GM15510 (cell line): Measurements from ENCODE around the gene GRAP2.

Experiments
- POLR2A ChIP-seq: IDR thresholded peaks from 3 replicates; pipeline ENCODE4 v1.6.1; 2011; ENCODE audit warnings: borderline replicate concordance; ENCODE audit not compliant: insufficient read length; ENCODE audit errors: extremely low read depth

Gene GRAP2

GRCh38 chr22:39997939-39998726, 97.2 kb downstream of the GRAP2 start:
- TF ChIP-seq POLR2A = no peak

GRCh38 chr22:39999144-39999757, 98.4 kb downstream of the GRAP2 start:
- TF ChIP-seq POLR2A = no peak

GRCh38 chr22:40000171-40000570, 99.3 kb downstream of the GRAP2 start:
- no peak for TF ChIP-seq POLR2A

GRCh38 chr22:40001106-40001505, 100.2 kb downstream of the GRAP2 start:
- no peak for TF ChIP-seq POLR2A

DNA sequence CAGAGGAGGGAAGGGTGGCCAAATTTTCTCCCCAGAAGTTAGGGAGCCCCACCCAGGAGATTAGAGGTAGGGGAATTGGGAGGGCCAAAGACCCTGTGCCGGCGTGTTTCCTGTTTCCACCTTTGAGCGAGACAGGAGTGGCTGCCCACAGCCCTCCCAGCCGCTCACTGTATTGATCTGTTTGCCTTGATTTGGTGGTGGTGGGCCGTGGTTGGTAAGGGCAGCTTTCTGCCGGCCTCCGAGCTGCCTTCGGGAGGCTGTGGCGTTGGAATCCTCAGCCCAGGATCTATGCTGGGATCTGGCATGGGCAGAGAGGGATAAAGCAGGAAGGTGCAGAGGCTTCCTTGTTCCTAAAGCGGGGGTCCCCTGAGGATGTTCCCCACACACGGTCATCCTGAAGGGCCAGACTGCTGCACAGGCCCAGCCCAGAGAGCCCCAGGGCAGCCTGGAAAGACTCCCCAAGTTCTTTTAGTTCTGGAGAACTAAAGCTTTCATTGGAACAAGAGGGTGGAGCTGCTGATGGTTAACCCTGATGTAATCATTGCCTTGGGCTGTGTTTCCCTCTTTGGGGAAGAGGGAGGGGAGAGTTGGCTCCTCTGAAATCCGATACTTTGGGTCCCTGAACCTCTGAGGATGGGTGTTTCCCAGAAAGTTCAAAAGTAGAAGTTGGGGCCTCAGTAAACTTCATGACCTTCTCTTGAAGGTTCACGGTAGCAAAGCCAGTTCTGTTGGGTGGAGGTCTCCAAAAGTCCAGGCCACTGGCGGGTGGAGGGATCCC, 101.1 kb downstream of the GRAP2 start:
- TF ChIP-seq POLR2A = no peak

- TF ChIP-seq POLR2A = no peak
Observed at GRCh38 chr22:40002935-40003715, 102.2 kb downstream of the GRAP2 start.

GRCh38 chr22:40004836-40005235, 104.0 kb downstream of the GRAP2 start:
- TF ChIP-seq POLR2A = no peak

DNA sequence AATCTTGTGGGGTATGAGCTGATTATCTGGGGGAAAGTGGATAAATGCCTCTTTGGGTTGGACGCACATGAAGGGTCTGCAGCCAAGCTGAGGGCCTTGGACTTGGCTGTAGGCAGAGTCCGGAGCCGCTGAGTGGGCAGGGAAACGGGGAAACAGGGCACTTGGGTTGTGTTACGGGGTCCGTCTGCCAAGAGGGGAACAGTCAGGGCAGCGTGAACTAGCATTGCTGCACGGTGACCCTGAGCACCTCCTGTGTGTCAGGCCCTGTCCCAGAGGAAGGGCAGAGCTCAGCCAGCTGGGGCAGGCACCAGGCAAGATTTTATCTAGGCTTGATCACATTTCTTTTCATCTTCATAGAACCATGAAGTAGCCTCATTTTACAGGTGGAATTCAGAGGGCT, 105.8 kb downstream of the GRAP2 start:
- no peak for TF ChIP-seq POLR2A

GRCh38 chr22:40007853-40008710, 107.2 kb downstream of the GRAP2 start:
- TF ChIP-seq POLR2A = no peak

- no peak for TF ChIP-seq POLR2A
Observed at GRCh38 chr22:40008726-40009291, 107.9 kb downstream of the GRAP2 start.

GRCh38 chr22:40009292-40009774, 108.4 kb downstream of the GRAP2 start:
- no peak for TF ChIP-seq POLR2A

GRCh38 chr22:40009951-40010671, 109.2 kb downstream of the GRAP2 start:
- TF ChIP-seq POLR2A = no peak

DNA sequence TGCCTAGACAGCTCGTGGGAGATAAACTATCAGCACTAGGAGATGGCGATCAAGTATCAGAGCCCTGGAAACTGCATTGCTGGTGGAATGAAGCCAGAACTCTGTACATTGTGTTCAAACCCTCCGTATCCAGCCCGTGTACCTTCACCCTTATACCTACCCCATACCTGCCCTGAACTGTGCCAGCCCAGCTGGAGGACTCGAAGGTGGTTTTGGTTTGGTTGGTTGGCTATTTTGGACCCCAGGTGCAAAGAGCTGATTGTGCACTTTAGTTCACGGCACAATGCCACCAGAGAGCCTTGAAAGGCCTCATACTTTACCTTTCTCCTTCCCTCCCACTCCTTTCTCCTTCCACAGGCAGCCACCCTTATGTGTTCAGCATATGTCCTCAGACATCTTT, 109.9 kb downstream of the GRAP2 start:
- TF ChIP-seq POLR2A = no peak
